Left hindlimb (tissue), 1 donor: ENCODE data around the gene ARHGDIB.

Experiments
- DNase-seq: peaks from one replicate; pipeline ENCODE4 v3.0.0-alpha.2; 2018

ARHGDIB gene

GRCh38 chr12:14982562-14982961 is 21.2 kb upstream of the ARHGDIB start:
- no peak for DNase-seq

DNA sequence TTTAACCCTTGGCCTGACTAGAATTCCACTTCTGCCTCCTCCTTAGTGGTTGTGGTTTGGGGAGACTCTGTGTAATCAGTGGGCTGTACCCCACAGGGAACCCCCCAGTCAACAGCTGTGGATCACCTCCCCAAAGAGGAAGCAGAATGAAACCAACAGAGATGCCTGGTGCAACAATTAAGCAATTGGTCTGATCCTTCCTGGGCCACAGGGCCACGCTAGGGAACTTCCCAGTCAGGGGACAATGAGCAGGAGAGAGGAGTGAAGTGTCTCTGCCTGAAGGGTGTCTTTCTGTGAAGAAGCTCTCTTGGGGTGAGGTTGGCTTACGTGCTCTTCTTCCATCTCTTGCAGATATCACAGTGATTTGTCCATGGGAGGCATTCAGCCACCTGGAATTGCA is 19.6 kb upstream of the ARHGDIB start:
- DNase-seq = no peak

DNA sequence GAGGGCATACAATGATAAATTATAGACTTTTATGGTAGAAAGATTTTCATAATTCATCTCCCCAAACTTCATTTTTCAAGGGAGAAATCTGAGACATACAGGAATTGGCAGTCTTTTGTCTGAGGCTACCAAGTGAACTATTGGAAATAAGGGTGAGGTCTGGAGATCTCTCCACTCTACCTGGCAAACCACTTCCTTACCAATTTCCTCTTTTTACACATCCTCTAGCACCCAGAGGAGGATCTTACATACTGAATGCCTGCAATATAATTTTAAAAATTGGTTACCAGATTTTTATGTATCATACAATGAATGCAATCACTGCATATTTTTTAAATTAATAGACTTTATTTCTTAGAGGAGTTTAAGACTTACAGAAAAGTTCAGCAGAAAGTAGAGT is 18.1 kb upstream of the ARHGDIB start:
- DNase-seq = no peak

- DNase-seq = no peak
Measured at GRCh38 chr12:14976658-14977057, 15.3 kb upstream of the ARHGDIB start.

DNA sequence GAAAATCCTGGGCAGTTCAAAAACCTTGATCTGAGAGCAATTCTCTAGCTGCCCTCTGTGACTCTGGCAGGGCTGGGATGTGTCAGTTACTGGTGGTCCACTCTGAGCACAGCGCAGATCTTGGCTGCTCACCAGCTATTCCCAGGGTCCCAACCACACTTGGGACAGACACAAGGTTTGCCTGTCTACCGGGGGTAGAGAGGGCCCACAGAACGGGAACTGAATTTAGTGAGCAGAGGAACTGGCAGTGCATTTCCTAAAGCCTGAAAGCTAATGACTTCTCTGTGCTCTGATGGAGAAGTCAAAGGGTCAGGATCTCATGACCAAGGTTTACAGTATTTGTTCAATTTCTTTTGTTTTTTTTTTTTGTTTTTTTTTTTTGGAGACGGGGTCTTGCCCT is 14.1 kb upstream of the ARHGDIB start:
- no peak for DNase-seq

DNA sequence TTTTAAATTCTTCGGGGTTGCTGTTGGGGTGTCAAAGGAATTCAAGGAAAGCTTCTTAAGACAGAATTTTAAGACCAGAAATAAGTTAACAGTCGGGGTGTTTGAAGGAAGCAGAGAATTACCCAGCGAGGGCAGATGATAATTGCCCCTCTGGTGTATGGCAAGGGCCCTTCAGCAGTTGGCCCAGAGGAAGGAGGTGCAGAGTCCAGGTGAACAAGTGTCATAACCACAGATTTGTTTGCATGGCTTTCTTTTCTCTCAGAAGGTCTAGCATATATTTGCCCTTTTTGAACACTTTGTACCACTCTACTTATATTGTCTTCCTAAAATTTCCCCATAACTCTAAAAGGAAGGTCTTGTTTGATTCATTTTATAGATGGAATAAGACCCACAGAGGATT is 13.2 kb upstream of the ARHGDIB start:
- no peak for DNase-seq

DNA sequence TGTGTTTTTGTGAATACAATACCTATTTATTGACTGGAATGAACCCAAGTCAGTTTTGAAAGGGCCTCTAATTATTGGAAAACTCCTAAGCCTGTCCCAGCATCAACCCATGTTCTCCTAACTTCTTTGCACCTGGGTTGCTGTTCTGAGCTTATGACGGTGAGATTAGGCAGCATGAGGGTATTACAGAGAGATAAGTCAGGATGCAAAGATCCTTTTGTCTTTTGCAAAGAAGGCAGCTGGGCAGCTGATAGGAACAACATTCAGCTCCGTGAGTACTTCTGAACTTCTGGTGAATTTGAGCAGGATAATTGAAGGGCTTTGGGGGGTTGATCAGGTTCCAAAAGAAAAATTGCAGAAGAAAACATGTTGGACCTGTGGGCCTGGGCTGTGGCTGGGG is 11.4 kb upstream of the ARHGDIB start, which contains the start of gene PDE6H:
Gene PDE6H (plus strand): TSS at position 227 of the 400 bp plus-strand sequence. CDS start 4,971 bp downstream, outside the sequence.
- DNase-seq = no peak

DNA sequence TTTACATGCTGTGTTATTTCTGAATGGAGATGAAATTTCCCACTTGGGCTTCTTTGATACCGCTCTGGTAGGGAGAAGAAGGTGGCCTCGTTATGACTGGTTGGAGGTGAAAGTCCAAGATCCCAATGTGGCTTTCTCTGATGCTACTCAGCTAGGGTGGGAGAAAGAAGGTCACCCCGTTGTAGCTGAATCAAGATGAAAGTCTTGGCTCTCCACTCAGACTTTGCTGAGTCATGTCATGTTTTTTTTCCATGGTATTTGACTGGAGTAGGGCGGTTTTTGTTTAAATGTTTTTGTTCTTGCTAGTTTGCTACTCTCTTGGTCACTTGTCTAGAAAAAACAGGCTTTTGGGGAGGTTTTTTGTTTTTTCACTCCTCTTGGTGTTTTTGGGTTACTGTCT is 9.1 kb upstream of the ARHGDIB start:
- no peak for DNase-seq

- no peak for DNase-seq
Measured at GRCh38 chr12:14968478-14968877, 7.1 kb upstream of the ARHGDIB start.

GRCh38 chr12:14965221-14965620 is 3.8 kb upstream of the ARHGDIB start:
- DNase-seq = no peak

DNA sequence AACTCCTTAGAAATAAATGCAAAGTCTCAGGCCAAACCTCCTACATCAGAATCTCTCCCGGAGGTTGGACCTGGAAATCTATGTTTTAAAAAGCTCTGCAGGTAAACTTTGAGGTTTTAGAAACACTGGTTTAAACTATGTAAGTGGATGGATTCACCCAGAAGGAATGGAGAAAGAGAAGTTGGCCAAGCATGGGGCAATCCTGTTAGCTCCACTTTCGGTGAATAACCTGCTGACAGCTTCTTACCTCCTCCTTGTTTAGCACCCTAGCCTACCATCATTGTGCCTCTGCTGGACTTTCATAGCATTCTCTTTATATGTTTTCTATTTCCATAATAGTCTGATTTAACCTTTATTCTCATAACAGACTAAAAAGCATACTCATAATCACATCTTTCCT is 3.0 kb upstream of the ARHGDIB start:
- no peak for DNase-seq

DNA sequence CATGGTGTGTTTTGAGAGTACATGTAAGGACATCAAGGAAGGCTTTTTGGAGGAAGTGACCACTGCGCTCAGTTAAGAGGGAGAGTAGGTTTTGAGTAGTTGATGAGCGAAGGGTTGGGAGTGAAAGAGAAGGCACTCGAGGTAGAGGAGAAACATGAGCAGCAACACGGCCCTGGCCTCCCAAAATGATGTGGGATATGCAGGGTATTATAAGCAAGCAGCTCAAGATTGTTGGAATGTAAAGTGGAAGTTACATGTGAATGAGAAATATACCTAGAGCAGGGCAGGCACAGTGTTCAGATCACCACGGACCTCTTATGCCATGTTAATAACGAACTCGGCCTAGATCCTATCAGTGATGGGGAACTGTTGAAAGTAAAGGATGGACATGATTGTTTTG is 2.1 kb upstream of the ARHGDIB start:
- DNase-seq = no peak

DNA sequence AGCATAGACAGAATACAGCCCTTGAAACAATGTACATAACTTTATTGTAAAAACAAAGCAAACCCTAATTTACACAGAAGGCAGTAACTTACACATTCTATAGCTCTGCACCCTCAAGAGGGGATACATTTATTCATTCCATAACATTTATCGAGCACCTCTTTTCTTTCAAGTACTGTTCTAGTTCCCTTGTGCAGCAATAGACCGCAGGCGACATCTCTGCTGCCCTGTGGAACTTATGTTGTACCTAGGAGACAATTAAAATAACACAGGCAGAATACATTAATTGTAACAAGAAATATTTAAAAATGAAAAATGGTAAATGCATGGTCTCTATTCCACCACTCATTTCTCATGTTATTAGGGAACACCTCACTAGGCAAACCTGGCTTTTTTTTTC is 1.4 kb upstream of the ARHGDIB start:
- no peak for DNase-seq

- DNase-seq = no peak
Measured at GRCh38 chr12:14962153-14962539, 745 bp upstream of the ARHGDIB start.

- no peak for DNase-seq
Measured at GRCh38 chr12:14960548-14961465, 594 bp downstream of the ARHGDIB start.

DNA sequence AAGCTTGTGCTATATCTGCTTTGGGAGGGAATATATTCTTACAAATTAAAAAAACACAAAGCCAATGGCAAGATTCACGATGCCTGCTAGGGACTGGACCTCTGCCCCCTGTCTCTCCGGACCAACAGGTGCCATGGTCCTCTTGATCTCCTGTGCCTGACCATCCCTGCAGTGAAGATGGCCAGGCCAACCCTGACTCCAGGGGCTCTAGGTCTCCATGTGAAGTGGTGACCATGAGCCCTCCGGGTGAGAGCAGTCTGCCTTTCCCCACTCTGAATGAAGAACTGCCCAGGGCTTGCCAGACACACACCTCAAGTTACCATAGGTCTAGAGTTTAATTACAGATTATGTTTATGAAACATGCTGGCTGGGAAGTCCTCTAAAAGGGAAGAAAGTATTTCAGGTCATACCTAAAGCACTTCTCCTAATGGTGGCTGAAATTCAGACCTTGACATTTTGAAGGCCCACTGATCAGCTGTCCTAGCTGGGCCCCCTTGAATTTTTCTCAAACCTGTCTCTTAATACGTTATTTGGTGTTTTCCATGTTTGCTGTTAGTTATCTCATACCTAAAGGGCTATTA is 1.4 kb downstream of the ARHGDIB start:
- DNase-seq = no peak

DNA sequence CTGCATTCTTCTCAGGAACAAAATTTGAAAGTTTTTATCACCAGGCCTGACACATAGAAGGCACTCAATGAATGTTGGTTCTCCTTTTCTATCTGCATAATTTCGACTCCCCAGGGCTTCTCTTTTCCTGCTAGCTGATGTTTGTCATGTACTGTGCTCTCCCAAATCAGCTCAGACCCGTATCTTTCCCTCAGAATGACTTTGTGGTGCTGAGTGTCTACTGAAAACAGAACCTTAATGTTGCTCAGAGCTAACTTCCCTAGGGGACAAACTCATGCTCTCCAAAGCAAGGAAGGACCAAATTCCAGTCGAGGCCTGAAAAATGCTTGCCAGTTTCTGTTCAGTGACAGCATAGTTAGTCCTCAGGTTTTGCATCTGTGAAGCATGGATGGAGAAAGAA is 1.9 kb downstream of the ARHGDIB start:
- DNase-seq = no peak

DNA sequence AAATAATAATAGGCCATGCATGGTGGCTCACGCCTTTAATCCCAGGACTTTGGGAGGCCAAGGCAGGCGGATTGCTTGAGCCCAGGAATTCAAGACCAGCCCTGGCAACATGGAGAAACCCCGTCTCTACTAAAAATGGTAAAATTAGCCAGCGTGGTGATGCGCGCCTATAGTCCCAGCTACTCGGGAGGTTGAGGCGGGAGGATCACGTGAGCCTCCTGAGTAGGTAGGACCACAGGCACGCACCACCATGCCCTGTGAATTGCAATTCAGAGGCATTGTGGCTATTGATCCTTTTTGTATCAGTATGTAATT is 2.3 kb downstream of the ARHGDIB start:
- no peak for DNase-seq

DNA sequence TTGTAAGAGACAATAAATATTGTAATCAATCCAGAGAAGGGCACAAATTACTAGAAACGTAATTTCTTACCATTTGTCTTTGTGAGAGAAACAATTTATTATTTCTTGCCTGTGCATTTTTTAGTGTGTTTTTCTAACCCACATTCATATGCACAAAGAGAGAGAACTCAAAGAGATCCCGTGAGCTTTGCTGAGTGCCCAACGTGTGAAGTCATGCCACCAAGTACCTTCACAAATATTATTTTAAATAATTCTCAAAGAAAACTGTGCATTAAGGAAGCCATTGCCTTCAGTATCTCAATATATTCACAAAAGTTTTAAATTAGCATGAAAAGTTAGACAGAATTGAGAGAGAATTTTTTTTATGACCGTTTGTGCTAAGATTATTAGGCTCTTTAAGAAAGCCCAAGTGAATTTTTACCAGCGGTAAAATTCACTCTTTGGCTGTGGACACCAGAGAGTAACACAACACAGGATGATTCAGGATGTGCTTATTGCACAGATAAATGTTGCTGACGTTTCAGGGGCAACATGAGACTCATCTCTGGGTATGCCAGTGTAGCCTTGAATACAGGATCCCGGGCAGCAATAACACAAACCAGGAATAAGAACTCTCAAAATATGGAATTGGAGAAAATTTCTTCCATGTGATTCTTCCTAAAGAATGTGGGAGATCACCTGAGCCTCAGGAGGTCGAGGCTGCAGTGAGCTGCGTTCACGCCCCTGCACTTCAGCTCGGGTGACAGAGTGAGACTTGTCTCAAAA is 2.9 kb downstream of the ARHGDIB start:
- no peak for DNase-seq

- DNase-seq = no peak
Measured at GRCh38 chr12:14957551-14958168, 3.7 kb downstream of the ARHGDIB start.

DNA sequence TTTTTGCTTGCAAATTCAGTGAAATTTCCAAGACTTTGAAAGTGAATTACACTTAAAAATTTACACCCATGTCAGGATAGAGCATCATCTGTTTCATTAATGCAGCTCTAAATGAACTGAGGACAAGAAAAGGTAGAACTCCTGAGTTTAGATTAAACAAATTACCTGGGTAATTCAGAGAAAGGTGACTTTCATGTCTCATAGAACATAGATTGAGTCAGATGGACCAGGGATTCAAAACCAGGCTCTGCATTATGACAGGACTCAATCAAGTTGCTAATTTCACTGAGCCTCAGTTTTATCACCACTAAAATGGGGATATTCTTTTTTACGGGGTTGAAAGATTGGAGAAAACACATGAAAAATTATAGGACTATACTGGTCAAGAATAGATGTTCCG is 4.5 kb downstream of the ARHGDIB start:
- no peak for DNase-seq

GRCh38 chr12:14956024-14956891 is 5.1 kb downstream of the ARHGDIB start:
- no peak for DNase-seq
